Smooth muscle cell (in vitro differentiated cells): Measurements from ENCODE around the gene MARK1. TPM values are rescaled to one million over a fixed set of nuclear protein-coding genes. Genes with fewer than 3 reads are reported as not detected.

ENCODE experiments used
- DNase-seq: peaks from one replicate; lab custom pipeline; 2025; ENCODE audit not compliant: unreplicated experiment; lab: John Stamatoyannopoulos, UW
- H2AFZ ChIP-seq: fragments of 200-600 bp; sonication (generic); 2 replicates; pipeline ENCODE4 v1.6.0; 2016; ENCODE audit warnings: antibody characterized with exemption, low read depth, mild to moderate bottlenecking
- H3F3A ChIP-seq: fragments of 200-600 bp; sonication (generic); 2 replicates; pipeline ENCODE4 v1.6.0; 2017; ENCODE audit warnings: antibody characterized with exemption, low read depth
- H3K27ac ChIP-seq: fragments of 200-600 bp; sonication (generic); 2 replicates; pipeline ENCODE4 v1.5.1; 2016; ENCODE audit warnings: low read depth, mild to moderate bottlenecking
- H3K27me3 ChIP-seq: fragments of 200-600 bp; sonication (generic); 2 replicates; pipeline ENCODE4 v1.6.1; 2016; ENCODE audit warnings: low read depth, mild to moderate bottlenecking
- H3K36me3 ChIP-seq: fragments of 200-600 bp; sonication (generic); 2 replicates; pipeline ENCODE4 v1.5.1; 2016; ENCODE audit warnings: low read depth
- H3K4me1 ChIP-seq: fragments of 200-600 bp; sonication (generic); 2 replicates; pipeline ENCODE4 v1.5.1; 2016; ENCODE audit warnings: low read depth
- H3K4me2 ChIP-seq: fragments of 200-600 bp; sonication (generic); 2 replicates; pipeline ENCODE4 v1.6.0; 2016; ENCODE audit warnings: mild to moderate bottlenecking
- H3K4me3 ChIP-seq: fragments of 200-600 bp; sonication (generic); 2 replicates; pipeline ENCODE4 v1.5.1; 2016; ENCODE audit warnings: mild to moderate bottlenecking
- H3K79me2 ChIP-seq: fragments of 200-600 bp; sonication (generic); 2 replicates; pipeline ENCODE4 v1.6.0; 2016; ENCODE audit warnings: low read depth, mild to moderate bottlenecking
- H3K9ac ChIP-seq: fragments of 200-600 bp; sonication (generic); 2 replicates; pipeline ENCODE4 v1.6.0; 2016; ENCODE audit warnings: low read depth
- H3K9me3 ChIP-seq: fragments of 200-600 bp; sonication (generic); replicated peaks from 2 replicates; pipeline ENCODE4 v1.5.1; 2016; ENCODE audit warnings: low read depth
- H4K20me1 ChIP-seq: fragments of 200-600 bp; sonication (generic); 2 replicates; pipeline ENCODE4 v1.6.0; 2016; ENCODE audit warnings: low read depth
- CTCF ChIP-seq: fragments of 200-600 bp; sonication (generic); IDR thresholded peaks from 2 replicates; pipeline ENCODE4 v1.5.1; 2017; ENCODE audit warnings: borderline replicate concordance, mild to moderate bottlenecking, antibody characterized with exemption; ENCODE audit not compliant: insufficient read depth, poor library complexity, severe bottlenecking
- WGBS: methylation state at CpG from one replicate; pipeline ENCODE4 v1.1.7; 2016; ENCODE audit warnings: low lambda C conversion rate; 5-methylcytosine and 5-hydroxymethylcytosine counted together
- polyA plus RNA-seq: library from polyadenylated mRNA; unstranded; fragments of >200 nt; fragmentation: Nextera tagmentation; extraction: Ambion mirVana; gene quantifications from 2 replicates; pipeline ENCODE4 v1.2.1, GENCODE V29; 2016
- total RNA-seq: library from RNA; depleted of rRNA; stranded (reverse); fragments of >200 nt; gene quantifications from 2 replicates; pipeline ENCODE4 v1.2.3, GENCODE V29; 2014

MARK1 gene
- total and polyA plus RNA-seq, 2 experiments from 2014 or later: 4.4 to 5.5 TPM

GRCh38 chr1:220695426-220695825, 167.5 kb downstream of the MARK1 start:
- DNase-seq: no peak

GRCh38 chr1:220696226-220696862, 168.4 kb downstream of the MARK1 start:
- DNase-seq: no peak
- 95% methylated on average over 16 of the region's 16 CpGs for WGBS
- Histone ChIP-seq H3K27me3 (peaks cover 29% of the 10 kb centered on the region), H2AFZ (no peak overlapping the region), H3K9ac (no peak overlapping the region), H3K36me3 (no peaks in the 10 kb centered on the region), H4K20me1 (no peaks in the 10 kb centered on the region), H3K4me2 (no peak overlapping the region), H3K4me1 (no peaks in the 10 kb centered on the region), H3K9me3 (no peaks in the 10 kb centered on the region), H3K27ac (no peak overlapping the region), H3K4me3 (no peak overlapping the region), H3F3A (no peaks in the 10 kb centered on the region), H3K79me2 (no peaks in the 10 kb centered on the region)
- TF ChIP-seq CTCF: no peak

More at GRCh38 chr1:220695426-220695825, 167.5 kb downstream of the MARK1 start:
- Histone ChIP-seq H4K20me1 (no peaks in the 10 kb centered on the region), H3K79me2 (no peaks in the 10 kb centered on the region), H3F3A (no peaks in the 10 kb centered on the region), H3K27ac (no peak overlapping the region), H3K4me2 (no peak overlapping the region), H3K4me3 (no peak overlapping the region), H3K9ac (no peak overlapping the region), H3K4me1 (no peaks in the 10 kb centered on the region), H2AFZ (no peak overlapping the region), H3K27me3 (peaks cover 38% of the 10 kb centered on the region), H3K9me3 (no peaks in the 10 kb centered on the region), H3K36me3 (no peaks in the 10 kb centered on the region)
- TF ChIP-seq CTCF: no peak
- WGBS: 87% methylated on average over 4 of the region's 4 CpGs

- Histone ChIP-seq H3K4me3 (no peak overlapping the region), H3K36me3 (no peaks in the 10 kb centered on the region), H2AFZ (no peak overlapping the region), H3K27ac (no peak overlapping the region), H3K9ac (no peak overlapping the region), H3K9me3 (no peaks in the 10 kb centered on the region), H3F3A (no peaks in the 10 kb centered on the region), H3K4me2 (no peak overlapping the region), H3K4me1 (no peaks in the 10 kb centered on the region), H3K79me2 (no peaks in the 10 kb centered on the region), H4K20me1 (no peaks in the 10 kb centered on the region), H3K27me3 (peaks cover 24% of the 10 kb centered on the region)
- DNase-seq: no peak
- TF ChIP-seq CTCF: no peak
- 70% methylated on average over 9 of the region's 9 CpGs for WGBS
These were observed 168.9 kb downstream of the MARK1 start for GRCh38 chr1:220696863-220697231.

GRCh38 chr1:220697326-220697725, 169.4 kb downstream of the MARK1 start:
- peaks cover 19% of the 10 kb centered on the region for H3K27me3 ChIP-seq
- no peaks in the 10 kb centered on the region for H3K36me3 ChIP-seq
- H3K4me3 ChIP-seq: no peak overlapping the region
- H3K9ac ChIP-seq: no peak overlapping the region
- no peak overlapping the region for H3K4me2 ChIP-seq
- H2AFZ ChIP-seq: no peak overlapping the region
- no peaks in the 10 kb centered on the region for H3F3A ChIP-seq
- DNase-seq: no peak
- H4K20me1 ChIP-seq: no peaks in the 10 kb centered on the region
- H3K27ac ChIP-seq: no peak overlapping the region
- no peaks in the 10 kb centered on the region for H3K79me2 ChIP-seq
- TF ChIP-seq CTCF: no peak
- no peaks in the 10 kb centered on the region for H3K4me1 ChIP-seq
- H3K9me3 ChIP-seq: no peaks in the 10 kb centered on the region
- 88% methylated on average over 6 of the region's 6 CpGs for WGBS
